ENCODE results near the gene TP73. TPM values are rescaled to one million over a fixed set of nuclear protein-coding genes. Genes with fewer than 3 reads are reported as not detected.

TP73 gene
- total and polyA plus RNA-seq, 2 experiments from 2014 or later: not detected

- Histone ChIP-seq H2AFZ (no peak overlapping the region), H3K9me2 (ENCODE audit: insufficient read depth) (no peaks in the 10 kb centered on the region), H4K20me1 (ENCODE audit: insufficient read depth) (no peaks in the 10 kb centered on the region), H3K9me3 (ENCODE audit: low read depth) (no peaks in the 10 kb centered on the region), H3K4me1 (ENCODE audit: insufficient read depth) (peaks cover 4% of the 10 kb centered on the region; the same call in 1 of the 2 replicates), H3K27me3 (replicated peaks; ENCODE audit: insufficient read depth) (no peaks in the 10 kb centered on the region), H3K36me3 (ENCODE audit: low read depth) (no peaks in the 10 kb centered on the region), H3K79me2 (ENCODE audit: insufficient read depth) (no peaks in the 10 kb centered on the region), H3F3A (ENCODE audit: insufficient read depth) (peaks cover 4% of the 10 kb centered on the region; the same call in 1 of the 2 replicates), H3K27ac (no peak overlapping the region), H3K4me3 (no peak overlapping the region), H3K9ac (no peak overlapping the region), H3K4me2 (ENCODE audit: unreplicated experiment) (no peak overlapping the region)
- in situ Hi-C loops (cut with MboI): no loop called here
- DNase-seq: no peak
- TF ChIP-seq EZH2 (IDR thresholded peaks at IDR 0.05; ENCODE audit: insufficient read depth, poor library complexity, severe bottlenecking) (no peak), EZH2phosphoT487 (IDR thresholded peaks at IDR 0.05; ENCODE audit: insufficient read depth, low read depth) (no peak)
- 96 to 99% methylated on average over 12 of the region's 12 CpGs for WGBS, 2 experiments (ENCODE audit: low coverage in 1 of 2, low lambda C conversion rate in 2 of 2, missing lambda C conversion rate in 2 of 2)
These were observed 91.5 kb downstream of the TP73 start for GRCh38 chr1:3743826-3744225.

GRCh38 chr1:3744646-3745045, 92.3 kb downstream of the TP73 start:
- no peaks in the 10 kb centered on the region for H3K79me2 ChIP-seq (ENCODE audit: insufficient read depth)
- peaks cover 4% of the 10 kb centered on the region; the same call in 1 of the 2 replicates for H3K4me1 ChIP-seq (ENCODE audit: insufficient read depth)
- H3F3A ChIP-seq (ENCODE audit: insufficient read depth): peaks cover 4% of the 10 kb centered on the region; the same call in 1 of the 2 replicates
- in situ Hi-C loops (cut with MboI): no loop called here
- H3K4me2 ChIP-seq (ENCODE audit: unreplicated experiment): no peak overlapping the region
- no peaks in the 10 kb centered on the region for H3K36me3 ChIP-seq (ENCODE audit: low read depth)
- no peaks in the 10 kb centered on the region for H3K9me3 ChIP-seq (ENCODE audit: low read depth)
- WGBS, 2 experiments (ENCODE audit: low coverage in 1 of 2, low lambda C conversion rate in 2 of 2, missing lambda C conversion rate in 2 of 2): 93 to 98% methylated on average over 10 of the region's 10 CpGs
- no peak overlapping the region for H2AFZ ChIP-seq
- no peak overlapping the region for H3K4me3 ChIP-seq
- no peak for DNase-seq
- TF ChIP-seq EZH2 (IDR thresholded peaks at IDR 0.05; ENCODE audit: insufficient read depth, poor library complexity, severe bottlenecking): no peak
- no peak for TF ChIP-seq EZH2phosphoT487 (IDR thresholded peaks at IDR 0.05; ENCODE audit: insufficient read depth, low read depth)
- no peaks in the 10 kb centered on the region for H4K20me1 ChIP-seq (ENCODE audit: insufficient read depth)
- H3K27me3 ChIP-seq (replicated peaks; ENCODE audit: insufficient read depth): no peaks in the 10 kb centered on the region
- H3K9me2 ChIP-seq (ENCODE audit: insufficient read depth): no peaks in the 10 kb centered on the region
- H3K27ac ChIP-seq: no peak overlapping the region
- no peak overlapping the region for H3K9ac ChIP-seq

GRCh38 chr1:3745071-3745470, 92.8 kb downstream of the TP73 start:
- peaks cover 4% of the 10 kb centered on the region; the same call in 1 of the 2 replicates for H3K4me1 ChIP-seq (ENCODE audit: insufficient read depth)
- H3F3A ChIP-seq (ENCODE audit: insufficient read depth): peaks cover 4% of the 10 kb centered on the region; the same call in 1 of the 2 replicates
- no peak overlapping the region for H2AFZ ChIP-seq
- in situ Hi-C loops (cut with MboI): no loop called here
- no peaks in the 10 kb centered on the region for H3K9me2 ChIP-seq (ENCODE audit: insufficient read depth)
- no peak for DNase-seq
- H3K79me2 ChIP-seq (ENCODE audit: insufficient read depth): no peaks in the 10 kb centered on the region
- H3K27ac ChIP-seq: no peak overlapping the region
- 93 to 98% methylated on average over 10 to 12 of the region's 12 CpGs for WGBS, 2 experiments (ENCODE audit: low coverage in 1 of 2, low lambda C conversion rate in 2 of 2, missing lambda C conversion rate in 2 of 2)
- no peak overlapping the region for H3K4me2 ChIP-seq (ENCODE audit: unreplicated experiment)
- no peaks in the 10 kb centered on the region for H3K9me3 ChIP-seq (ENCODE audit: low read depth)
- H4K20me1 ChIP-seq (ENCODE audit: insufficient read depth): no peaks in the 10 kb centered on the region
- no peak overlapping the region for H3K4me3 ChIP-seq
- no peaks in the 10 kb centered on the region for H3K36me3 ChIP-seq (ENCODE audit: low read depth)
- H3K27me3 ChIP-seq (replicated peaks; ENCODE audit: insufficient read depth): 0 out of 2 replicates have a peak, but pooled peaks cover 2% of the 10 kb centered on the region
- no peak for TF ChIP-seq EZH2phosphoT487 (IDR thresholded peaks at IDR 0.05; ENCODE audit: insufficient read depth, low read depth)
- TF ChIP-seq EZH2 (IDR thresholded peaks at IDR 0.05; ENCODE audit: insufficient read depth, poor library complexity, severe bottlenecking): no peak
- H3K9ac ChIP-seq: no peak overlapping the region

GRCh38 chr1:3745590-3746381, 93.5 kb downstream of the TP73 start:
- in situ Hi-C loops (cut with MboI): no loop called here
- H3K27ac ChIP-seq: no peak overlapping the region
- no peaks in the 10 kb centered on the region for H3K9me2 ChIP-seq (ENCODE audit: insufficient read depth)
- H3K9ac ChIP-seq: no peak overlapping the region
- no peaks in the 10 kb centered on the region for H3K9me3 ChIP-seq (ENCODE audit: low read depth)
- no peaks in the 10 kb centered on the region for H4K20me1 ChIP-seq (ENCODE audit: insufficient read depth)
- H3K4me3 ChIP-seq: no peak overlapping the region; the same call in 1 of the 2 replicates
- peak overlapping the region; percentile 85; the same call in 1 of the 2 replicates for H2AFZ ChIP-seq
- no peaks in the 10 kb centered on the region for H3K36me3 ChIP-seq (ENCODE audit: low read depth)
- H3K4me2 ChIP-seq (ENCODE audit: unreplicated experiment): no peak overlapping the region
- peak; percentile 15 for DNase-seq
- H3K4me1 ChIP-seq (ENCODE audit: insufficient read depth): peaks cover 4% of the 10 kb centered on the region; the same call in 1 of the 2 replicates
- H3F3A ChIP-seq (ENCODE audit: insufficient read depth): peaks cover 4% of the 10 kb centered on the region; the same call in 1 of the 2 replicates
- WGBS, 2 experiments (ENCODE audit: low coverage in 1 of 2, low lambda C conversion rate in 2 of 2, missing lambda C conversion rate in 2 of 2): 76 to 81% methylated on average over 25 of the region's 25 CpGs
- no peak for TF ChIP-seq EZH2phosphoT487 (IDR thresholded peaks at IDR 0.05; ENCODE audit: insufficient read depth, low read depth)
- no peak for TF ChIP-seq EZH2 (IDR thresholded peaks at IDR 0.05; ENCODE audit: insufficient read depth, poor library complexity, severe bottlenecking)
- H3K27me3 ChIP-seq (replicated peaks; ENCODE audit: insufficient read depth): peaks cover 8% of the 10 kb centered on the region; the same call in 1 of the 2 replicates
- no peaks in the 10 kb centered on the region for H3K79me2 ChIP-seq (ENCODE audit: insufficient read depth)

Measured in GM23248 (cell line).